Measurements from ENCODE around the gene SART1.
"Not testable (repeated sequence)": the region's sequence is repeated elsewhere in the genome, so short reads cannot be mapped to it uniquely, and the experiment has no call there.

The SART1 gene

GRCh38 chr11:66008468-66009101 lies 47.1 kb downstream of the SART1 start:
- TF ChIP-seq CTCF (IDR thresholded peaks at IDR 0.05; ENCODE audit: low read depth, low read length): no peak

GRCh38 chr11:66010036-66010435 lies 48.5 kb downstream of the SART1 start:
- not testable (repeated sequence) for H3K4me3 ChIP-seq (ENCODE audit: low read depth, low read length)

More at GRCh38 chr11:66008468-66009101, 47.1 kb downstream of the SART1 start:
- no peak overlapping the region for H3K4me3 ChIP-seq (ENCODE audit: low read depth, low read length)

DNA sequence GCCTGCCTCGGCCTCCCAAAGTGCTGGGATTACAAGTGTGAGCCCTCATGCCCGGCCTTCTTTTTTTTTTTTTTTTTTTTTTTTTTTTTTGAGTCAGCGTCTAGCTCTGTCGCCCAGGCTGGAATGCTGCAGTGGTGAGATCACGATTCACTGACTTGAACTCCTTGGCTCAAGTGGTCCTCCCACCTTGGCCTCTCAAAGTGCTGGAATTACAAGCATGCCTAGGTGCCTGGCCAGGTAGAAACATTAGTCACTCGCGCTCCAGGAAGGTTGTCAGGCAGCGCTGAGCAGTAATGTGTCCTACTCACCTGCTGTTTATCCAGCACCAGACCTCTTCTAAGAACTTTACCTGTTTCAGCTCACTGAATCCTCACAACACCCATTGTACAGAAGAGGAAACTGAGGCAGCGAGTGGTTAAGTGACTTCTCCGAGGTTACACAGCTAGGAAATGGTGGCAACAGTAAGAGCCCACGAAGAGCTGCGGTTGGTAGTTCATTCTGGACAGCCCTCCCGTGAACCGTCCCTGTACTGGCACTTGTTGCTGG lies 49.8 kb downstream of the SART1 start:
- no peak overlapping the region for H3K4me3 ChIP-seq (ENCODE audit: low read depth, low read length)
- TF ChIP-seq CTCF (IDR thresholded peaks at IDR 0.05; ENCODE audit: low read depth, low read length): no peak

- H3K4me3 ChIP-seq (ENCODE audit: low read depth, low read length): no peak within 1 kb of the TSS
- no peak for TF ChIP-seq CTCF (IDR thresholded peaks at IDR 0.05; ENCODE audit: low read depth, low read length)
These were observed 50.3 kb downstream of the SART1 start, which contains the start of gene CST6 for GRCh38 chr11:66011785-66012303. Gene CST6 (plus strand): TSS chr11:66012008. CDS start chr11:66012045, 37 bp downstream.

DNA sequence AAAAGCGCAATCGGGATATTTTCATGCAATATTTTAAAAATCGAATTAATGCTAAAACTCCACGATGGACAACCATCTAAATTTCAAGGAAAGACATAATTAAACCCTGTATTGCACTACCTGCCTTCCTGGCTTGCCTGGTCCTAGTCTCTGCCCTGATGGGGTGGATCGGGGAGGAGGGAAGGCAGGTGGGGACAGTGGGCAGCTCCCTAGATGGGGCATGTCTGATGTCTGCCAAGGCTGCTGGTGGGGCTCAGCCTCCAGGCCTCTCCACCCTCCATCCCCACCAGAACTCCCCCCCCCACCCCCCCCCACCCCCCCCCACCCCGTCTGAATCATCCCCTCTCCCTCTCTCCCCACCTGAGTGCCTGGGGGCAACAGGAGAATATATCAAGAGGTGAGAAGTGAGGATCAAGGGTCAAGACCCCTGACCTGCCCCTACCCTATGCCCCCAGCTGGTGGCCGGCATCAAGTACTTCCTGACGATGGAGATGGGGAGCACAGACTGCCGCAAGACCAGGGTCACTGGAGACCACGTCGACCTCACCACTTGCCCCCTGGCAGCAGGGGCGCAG lies 50.9 kb downstream of the SART1 start:
- TF ChIP-seq CTCF (IDR thresholded peaks at IDR 0.05; ENCODE audit: low read depth, low read length): no peak
- H3K4me3 ChIP-seq (ENCODE audit: low read depth, low read length): no peak overlapping the region

DNA sequence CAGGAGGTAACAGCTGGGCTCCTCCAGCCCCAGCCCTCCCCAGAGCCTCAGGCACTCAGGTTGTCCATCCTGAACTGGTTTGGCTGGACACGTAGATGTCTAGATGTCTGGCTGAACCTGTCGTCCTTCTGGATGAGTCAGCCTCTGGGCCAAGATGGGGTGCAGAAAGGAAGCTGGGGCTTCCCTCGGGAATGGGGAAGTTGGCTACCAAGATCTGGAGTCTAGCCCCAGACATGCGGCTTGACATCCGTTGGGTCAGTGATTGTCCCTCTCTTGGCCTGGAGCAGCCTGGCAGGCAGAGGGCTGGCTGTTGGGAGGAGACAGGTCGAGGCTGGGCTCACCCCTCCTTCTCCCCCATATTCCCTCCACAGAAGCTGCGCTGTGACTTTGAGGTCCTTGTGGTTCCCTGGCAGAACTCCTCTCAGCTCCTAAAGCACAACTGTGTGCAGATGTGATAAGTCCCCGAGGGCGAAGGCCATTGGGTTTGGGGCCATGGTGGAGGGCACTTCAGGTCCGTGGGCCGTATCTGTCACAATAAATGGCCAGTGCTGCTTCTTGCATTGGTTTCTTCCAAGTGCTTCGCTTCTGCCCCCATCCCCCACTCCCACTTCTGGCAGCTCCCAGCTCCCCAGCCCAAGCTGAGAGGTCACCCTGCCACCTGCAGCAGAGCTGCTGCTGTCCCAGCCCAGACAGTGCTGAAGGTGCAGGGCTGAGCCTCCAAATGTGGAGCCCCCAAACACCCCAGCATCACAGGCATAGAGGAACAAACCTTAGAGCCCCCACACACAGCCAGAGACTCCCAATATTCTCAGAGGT lies 51.6 kb downstream of the SART1 start:
- no peak for TF ChIP-seq CTCF (IDR thresholded peaks at IDR 0.05; ENCODE audit: low read depth, low read length)
- no peak overlapping the region for H3K4me3 ChIP-seq (ENCODE audit: low read depth, low read length)

GRCh38 chr11:66013762-66014100 lies 52.2 kb downstream of the SART1 start:
- H3K4me3 ChIP-seq (ENCODE audit: low read depth, low read length): no peak overlapping the region
- TF ChIP-seq CTCF (IDR thresholded peaks at IDR 0.05; ENCODE audit: low read depth, low read length): no peak

All from WI38 (cell line).